AG09319 (cell line): ENCODE results near the gene FBXL17.

Experiments
- DNase-seq: peaks from one replicate; pipeline ENCODE4 v3.0.0-alpha.2; 2010; ENCODE audit warnings: low read depth; ENCODE audit errors: extremely low read depth
- CTCF ChIP-seq: IDR thresholded peaks from 2 replicates; pipeline ENCODE4 v1.5.1; 2011; ENCODE audit warnings: low read depth, mild to moderate bottlenecking, inconsistent platforms, low read length, moderate library complexity

The FBXL17 gene

GRCh38 chr5:107930092-107930491 lies 451.8 kb downstream of the FBXL17 start:
- no peak for DNase-seq
- TF ChIP-seq CTCF = no peak

- TF ChIP-seq CTCF = no peak
- DNase-seq = no peak
Observed at GRCh38 chr5:107929080-107929479, 452.8 kb downstream of the FBXL17 start.

GRCh38 chr5:107926121-107926520 lies 455.8 kb downstream of the FBXL17 start:
- no peak for TF ChIP-seq CTCF
- DNase-seq = no peak

- no peak for DNase-seq
- TF ChIP-seq CTCF = no peak
Observed at GRCh38 chr5:107925200-107925599, 456.7 kb downstream of the FBXL17 start.

GRCh38 chr5:107919969-107920368 lies 461.9 kb downstream of the FBXL17 start:
- no peak for DNase-seq
- TF ChIP-seq CTCF = no peak

- DNase-seq = no peak
- TF ChIP-seq CTCF = no peak
Observed at GRCh38 chr5:107919361-107919760, 462.5 kb downstream of the FBXL17 start.

- DNase-seq = no peak
- TF ChIP-seq CTCF = no peak
Observed at GRCh38 chr5:107917983-107918382, 463.9 kb downstream of the FBXL17 start.
